Measurements from ENCODE around the gene LRMDA.

GRCh38 chr10:76557366-76557765, 1125.9 kb downstream of the LRMDA start:
- TF ChIP-seq CTCF (IDR thresholded peaks at IDR 0.05) (no peak), POLR2A (IDR thresholded peaks at IDR 0.05) (no peak)
